Epidermal melanocyte (primary cell): ENCODE results near the gene CYTH1.

Experiments used
- DNase-seq: peaks from one replicate; pipeline ENCODE4 v3.0.0; 2011; ENCODE audit warnings: low spot score; ENCODE audit not compliant: insufficient read length

The CYTH1 gene

DNA sequence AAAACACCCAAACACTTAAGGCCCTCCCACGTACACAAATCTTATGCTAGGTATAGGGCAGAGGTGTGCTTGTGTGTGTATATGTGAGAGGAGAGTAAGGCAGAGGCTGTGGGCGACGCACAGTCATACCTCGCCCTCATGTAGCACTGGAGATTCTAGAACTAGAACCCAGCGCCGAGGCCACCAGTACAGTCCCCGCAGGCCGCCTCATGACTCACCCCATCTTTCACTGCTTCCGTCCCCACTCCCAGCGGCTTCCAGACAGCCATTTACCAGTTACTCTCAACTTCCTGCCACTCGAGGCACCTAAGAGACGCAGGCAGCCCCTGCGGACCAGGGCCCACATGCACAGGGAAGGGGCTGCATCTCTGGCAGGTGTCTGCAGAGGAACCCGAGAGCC is 23.2 kb upstream of the CYTH1 start:
- no peak for DNase-seq

DNA sequence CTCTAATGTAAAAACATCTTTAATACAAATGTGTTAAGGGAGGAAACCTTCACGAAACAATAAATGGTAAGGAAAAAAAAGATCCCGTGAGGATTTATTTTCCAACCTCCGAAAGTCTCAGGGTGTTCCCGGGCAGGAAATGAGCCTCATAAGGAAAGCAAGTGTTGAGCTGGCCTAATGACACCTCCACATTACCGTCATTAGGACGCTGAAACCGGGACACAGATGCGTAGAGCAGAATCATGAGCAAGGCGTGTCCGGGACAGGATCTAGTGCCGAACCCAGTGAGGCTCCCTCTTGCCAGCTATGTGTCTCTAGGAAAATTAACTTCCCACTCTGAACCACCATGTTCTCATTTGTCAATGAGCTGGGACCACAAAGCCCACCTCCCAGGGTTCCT is 22.7 kb upstream of the CYTH1 start:
- DNase-seq: no peak

DNA sequence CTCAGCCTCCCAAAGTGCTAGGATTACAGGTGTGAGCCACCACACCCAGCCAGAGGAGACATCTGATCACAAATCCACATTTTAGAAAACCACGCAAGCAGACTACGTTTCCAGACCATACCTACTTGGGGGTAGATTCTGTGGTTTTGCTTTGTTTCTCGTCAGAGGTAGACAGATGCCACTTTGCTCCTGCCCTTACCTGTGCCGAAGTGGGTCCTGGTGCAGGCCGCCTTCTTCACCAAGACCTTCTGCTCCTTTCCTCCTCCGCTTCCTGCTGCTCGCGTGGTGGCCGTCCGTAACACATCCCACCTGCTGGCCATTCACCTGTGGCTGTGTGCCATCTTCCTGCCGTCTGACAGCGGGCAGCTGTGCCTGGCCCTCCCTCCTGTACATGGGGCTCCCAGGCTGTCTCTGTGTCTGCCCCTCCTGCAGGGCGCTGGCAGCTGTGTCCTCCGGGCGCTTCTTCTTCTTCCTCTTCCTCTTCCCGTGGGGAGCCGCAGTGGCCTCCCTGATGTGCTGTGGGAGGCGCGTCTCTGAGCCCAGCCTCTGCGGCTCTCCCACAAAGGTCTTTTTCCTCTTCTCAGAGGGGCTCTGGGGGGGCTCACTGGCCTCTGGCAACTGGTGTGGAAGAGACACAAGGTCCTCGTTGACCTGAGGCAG is 21.2 kb upstream of the CYTH1 start:
- no peak for DNase-seq

DNA sequence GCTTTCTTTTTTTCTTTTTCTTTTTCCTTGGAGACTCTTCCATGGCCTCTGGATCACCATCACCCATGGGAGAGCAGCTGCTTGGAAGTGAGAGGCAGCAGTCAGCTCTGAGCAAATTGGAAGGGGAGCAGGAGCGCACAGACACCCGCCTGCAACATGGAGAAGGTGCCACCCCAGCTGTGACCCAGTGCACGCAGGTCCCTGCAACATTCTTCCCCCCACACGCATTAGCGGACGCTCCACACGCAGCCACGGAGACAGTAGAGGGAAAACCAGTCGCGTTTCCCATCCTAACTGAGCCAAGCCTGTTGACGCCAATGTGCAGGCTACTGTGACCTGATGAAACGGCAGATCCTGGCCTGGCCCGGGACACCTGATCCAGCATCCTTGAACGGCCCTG is 20.4 kb upstream of the CYTH1 start:
- no peak for DNase-seq

DNA sequence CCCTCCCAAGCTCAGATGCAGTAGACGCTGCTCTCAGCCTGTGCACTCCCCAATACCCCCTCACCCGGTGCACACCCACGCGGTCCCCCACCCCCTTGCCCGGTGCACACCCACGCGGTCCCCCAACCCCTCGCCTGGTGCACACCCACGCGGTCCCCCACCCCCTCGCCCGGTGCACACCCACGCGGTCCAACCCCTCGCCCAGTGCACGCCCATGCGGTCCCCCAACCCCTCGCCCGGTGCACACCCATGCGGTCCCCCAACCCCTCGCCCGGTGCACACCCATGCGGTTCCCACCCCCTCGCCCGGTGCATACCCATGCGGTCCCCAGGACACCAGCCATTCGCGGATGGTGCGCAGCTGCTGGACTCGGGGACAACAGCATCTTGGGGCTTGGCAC is 19.9 kb upstream of the CYTH1 start:
- DNase-seq: no peak

DNA sequence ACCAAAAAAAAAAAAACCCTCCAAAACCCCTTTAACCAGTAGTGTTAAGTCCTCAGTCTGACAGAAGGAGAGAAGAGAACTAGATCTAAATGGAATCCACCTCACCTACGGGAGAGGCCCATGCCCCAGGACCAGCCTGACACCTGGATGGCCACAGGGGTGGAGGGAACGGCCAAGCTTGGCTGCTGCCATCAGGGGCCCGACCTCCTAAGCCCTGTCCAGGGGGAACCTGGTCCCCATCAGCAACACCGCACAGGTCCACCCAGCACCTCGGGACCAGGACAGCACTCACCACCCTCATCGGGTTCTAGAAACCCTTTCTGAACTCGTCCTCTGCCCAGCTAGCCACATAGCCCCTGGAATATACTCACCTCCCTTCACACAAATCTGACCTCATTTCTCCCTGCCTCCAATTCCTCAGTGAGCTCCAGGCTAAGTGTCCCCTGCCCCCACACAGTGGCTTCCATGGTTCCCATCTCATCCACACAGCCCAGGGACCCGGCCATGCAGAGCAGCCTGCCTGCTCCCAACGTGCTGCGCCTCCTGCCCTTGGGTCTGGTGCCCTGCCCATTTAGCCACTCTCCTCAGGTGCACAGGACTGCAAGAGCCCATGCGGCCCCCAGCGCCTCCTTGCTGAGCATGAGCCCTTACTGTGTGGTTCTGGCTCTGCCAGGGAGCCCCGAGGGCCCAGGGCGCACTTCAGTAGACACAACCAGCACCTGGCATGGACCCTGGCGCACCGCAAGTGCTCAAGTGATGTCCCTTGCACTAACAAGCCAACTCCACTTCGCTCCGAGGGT is 18.3 kb upstream of the CYTH1 start:
- DNase-seq: no peak

DNA sequence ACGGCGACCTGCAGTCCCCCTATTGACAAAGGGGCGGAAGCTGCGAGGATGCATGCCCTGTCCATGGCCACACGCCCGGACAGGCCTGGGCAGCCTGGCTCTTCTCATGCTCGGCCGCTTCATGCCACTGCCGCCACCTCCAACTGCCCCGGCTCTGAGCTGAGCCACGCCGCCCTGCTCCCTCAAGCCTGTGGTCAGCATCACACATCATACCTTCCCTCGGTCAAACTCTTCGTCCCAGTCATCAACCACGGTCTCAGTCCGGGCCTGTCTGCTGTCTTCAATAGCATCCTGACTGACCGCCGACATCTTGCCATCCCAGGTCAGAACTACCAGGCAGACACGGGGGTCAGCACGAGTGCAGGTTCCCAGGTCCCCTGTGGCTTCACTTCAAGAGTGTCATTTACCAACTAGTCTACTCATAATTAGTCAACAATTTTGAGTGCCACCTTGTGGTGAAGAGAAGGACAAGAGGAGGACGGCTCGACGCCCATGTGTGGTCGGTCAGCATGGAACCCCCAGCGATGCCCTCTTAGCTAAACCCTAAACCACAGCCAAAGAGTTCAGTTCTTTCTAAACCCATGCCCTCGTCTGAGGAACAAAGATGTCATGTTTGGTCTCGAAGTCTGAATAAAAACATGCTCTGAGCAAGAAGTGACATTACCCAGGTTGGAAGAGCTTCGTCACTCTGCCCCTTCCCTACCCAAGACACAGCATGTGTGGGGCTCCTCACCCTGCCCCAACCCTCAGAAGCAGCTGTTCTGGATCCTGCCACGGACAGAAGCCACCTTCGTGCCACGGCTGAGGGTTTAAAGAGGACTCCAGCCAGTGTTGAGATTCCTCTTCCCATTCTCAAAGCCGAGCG is 16.9 kb upstream of the CYTH1 start:
- no peak for DNase-seq

DNA sequence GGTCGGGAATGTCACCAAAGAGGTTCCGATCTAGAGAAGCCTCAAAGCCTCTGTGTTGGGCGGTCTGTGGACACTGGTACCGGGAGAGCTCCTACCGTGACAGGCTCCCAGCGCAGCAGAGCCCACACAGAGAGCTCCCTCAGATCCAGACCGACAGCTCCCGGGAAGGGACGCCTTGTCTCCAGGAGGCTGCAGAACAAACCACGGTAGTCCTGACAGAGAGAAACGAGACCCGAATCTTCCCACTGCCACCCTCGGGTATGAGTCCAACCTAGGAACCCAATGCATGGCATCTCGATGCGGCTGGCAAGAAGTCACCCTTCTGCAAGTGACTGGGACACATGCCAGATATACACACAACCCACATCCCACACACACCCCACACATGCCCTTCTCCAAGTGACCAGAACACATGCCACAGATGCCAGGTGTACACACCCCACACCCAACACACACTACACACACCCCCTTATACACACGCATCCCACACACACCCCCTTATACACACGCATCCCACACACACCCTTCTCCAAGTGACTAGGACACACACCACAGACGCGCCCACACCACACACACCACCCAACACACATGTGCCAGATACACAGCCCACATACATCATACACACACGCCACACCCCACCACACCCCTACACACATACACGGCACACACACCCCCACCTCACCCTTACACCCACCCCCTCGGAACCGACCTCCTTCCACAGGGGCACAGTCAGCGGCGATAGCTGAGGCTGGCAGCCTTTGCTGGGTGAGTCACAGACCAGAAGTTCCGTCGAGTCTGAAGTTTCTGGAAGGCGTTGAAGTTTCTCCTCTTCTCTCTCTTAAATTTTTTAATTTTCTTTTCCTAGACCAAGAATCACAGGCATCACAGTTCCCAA is 15.9 kb upstream of the CYTH1 start:
- DNase-seq: no peak

DNA sequence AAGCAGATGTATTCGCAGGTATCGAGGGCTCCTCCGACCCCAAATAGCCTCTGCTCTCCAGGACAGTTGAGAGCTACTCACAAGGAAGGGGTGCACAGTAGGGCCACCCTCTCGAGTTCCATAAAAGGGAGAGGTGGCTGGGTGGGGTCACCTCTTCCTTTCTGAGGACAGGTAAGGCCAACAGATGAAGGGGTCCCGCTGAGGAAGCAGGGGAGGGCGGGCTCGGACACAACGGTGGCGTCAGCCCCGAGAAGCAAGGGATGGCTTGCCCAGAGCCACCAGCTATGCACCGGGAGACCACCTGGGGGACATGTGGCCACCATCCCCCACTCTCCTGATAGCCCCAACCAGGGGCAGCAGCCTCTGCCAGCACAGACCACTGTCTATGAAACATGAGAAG is 15.1 kb upstream of the CYTH1 start:
- DNase-seq: no peak

DNA sequence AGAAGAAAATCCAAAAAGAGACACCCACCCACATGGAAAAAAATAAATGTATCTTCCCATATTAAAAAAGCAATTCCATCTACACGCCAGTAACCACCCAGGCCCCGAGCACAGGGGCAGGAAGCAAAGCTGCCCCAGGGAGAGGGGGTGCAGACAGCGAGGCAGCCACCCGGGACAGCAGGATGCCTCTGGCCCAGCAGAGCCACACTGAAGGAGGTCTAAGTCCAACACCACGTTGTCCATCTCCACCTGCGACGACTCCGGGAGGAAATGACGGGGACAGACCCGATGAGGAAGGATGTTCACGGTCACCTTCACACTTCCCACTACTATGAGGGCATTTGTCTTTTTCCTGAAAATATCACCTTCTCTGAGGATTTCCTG is 14.4 kb upstream of the CYTH1 start:
- no peak for DNase-seq

DNA sequence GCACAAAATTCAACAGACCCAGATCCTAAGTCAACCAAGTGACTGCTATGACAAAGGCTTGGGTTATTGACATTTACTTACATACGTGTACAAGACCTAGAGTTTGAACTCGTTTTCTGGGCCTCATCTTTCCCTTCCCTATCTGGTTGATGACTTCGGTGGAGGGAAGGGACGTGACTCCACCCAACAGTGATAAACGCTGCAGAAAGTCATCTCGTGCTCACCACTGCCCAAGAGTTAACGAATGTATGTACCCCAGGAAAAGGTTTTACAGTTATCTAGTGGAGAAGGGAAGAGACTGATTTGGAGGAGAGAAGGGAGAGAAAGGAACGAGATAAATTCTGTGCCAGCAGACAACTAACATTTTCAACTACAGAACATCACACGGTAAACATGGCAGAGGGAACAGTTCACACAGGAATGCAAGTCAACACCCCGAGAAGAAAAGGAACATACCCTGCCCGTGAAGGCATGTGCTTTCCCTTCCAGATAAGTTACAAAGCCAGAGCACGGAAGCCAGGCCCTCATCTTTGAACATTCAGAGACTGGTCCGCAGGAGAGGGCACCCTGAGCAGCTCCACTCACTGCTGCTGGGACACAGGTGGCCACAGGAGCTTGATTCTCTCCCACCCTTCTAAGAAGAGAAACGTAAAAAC is 13.9 kb upstream of the CYTH1 start:
- DNase-seq: no peak

DNA sequence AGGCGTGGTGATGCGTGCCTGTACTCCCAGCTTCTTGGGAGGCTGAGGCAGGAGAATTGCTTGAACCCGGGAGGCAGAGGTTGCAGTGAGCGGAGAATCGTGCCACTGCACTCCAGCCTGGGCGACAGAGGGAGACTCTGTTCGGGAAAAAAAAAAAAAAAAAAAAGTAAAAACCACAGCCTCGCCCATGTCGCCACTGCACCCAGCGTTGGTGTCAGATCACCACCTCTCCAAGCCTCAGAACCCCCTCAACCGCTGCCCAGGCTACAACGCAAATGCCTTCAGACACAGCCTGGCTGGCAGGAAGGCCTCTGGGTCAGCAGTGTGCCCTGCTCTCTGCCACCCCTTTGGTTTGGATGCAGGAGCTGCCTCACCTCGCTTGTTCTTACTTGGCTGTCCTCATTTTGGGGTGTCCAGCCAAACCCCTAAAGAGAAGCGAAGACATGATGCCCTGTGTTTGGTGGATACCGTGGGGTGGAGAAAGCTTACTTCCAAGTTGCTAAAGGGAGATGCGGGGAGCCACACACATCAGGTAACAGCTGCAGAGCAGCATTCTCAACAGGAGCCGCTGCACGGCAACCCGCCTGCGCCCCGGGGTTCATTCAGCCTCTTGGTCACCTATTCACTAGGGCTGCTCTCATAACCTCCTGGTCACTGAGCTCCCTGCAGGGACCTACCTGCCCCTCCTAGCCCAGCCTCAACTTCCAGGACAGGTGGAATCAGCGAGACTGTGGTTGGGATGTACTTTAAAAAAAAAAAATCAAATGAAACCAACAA is 13.0 kb upstream of the CYTH1 start:
- DNase-seq: no peak

DNA sequence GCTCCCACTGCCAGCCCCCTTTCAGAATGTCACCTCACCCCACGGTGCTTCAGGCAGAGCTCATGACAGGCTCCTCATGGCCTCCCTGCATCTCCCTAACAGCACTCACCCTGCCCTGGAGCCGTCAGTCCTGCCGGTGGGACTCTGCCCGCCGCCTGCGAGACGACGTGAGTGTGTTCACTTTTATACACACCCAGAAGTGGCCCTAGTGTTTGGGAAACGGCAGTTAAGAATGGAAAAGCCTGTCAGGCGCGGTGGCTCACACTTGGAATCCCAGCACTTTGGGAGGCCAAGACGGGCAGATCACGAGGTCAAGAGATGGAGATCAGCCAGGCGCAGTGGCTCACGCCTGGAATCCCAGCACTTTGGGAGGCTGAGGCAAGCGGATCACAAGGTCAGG is 12.3 kb upstream of the CYTH1 start:
- DNase-seq: no peak

DNA sequence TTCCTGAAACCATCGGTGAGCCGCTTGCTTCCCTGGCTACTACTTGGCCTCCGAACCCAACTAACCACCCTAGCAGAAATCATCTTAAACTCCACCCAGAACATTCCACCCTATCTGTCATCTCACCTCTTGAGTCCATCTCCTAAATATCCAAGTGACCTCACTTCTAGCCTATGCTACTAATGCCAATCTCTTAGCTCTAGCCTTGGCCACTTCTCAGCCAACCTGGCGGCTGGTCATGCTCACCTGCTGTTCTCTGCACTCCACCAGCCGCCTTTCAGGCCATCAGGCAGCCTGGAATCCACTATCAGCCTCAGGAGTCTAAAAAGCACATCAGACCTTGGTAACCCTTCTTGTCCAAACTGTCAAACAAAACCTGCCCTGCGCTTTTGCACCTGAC is 11.9 kb upstream of the CYTH1 start:
- no peak for DNase-seq

DNA sequence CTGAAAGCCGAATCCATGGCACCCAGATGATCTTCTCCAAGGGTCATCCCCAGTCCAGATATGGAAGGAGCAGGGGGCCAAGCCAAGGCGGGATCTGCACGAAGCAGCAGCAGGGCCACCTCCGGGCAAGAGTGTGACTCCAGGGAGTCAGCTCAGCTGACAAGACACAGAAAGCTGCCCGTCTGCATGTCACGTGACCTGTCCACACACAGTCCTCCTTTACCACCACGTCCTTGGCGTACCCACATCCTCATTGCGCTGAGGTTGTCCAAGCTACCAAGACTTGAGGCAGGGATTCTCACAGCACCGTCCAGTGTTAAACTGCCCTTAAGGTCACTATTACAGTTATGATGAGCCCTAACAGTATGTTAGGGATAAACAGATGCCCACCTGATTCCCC is 11.3 kb upstream of the CYTH1 start:
- DNase-seq: no peak

DNA sequence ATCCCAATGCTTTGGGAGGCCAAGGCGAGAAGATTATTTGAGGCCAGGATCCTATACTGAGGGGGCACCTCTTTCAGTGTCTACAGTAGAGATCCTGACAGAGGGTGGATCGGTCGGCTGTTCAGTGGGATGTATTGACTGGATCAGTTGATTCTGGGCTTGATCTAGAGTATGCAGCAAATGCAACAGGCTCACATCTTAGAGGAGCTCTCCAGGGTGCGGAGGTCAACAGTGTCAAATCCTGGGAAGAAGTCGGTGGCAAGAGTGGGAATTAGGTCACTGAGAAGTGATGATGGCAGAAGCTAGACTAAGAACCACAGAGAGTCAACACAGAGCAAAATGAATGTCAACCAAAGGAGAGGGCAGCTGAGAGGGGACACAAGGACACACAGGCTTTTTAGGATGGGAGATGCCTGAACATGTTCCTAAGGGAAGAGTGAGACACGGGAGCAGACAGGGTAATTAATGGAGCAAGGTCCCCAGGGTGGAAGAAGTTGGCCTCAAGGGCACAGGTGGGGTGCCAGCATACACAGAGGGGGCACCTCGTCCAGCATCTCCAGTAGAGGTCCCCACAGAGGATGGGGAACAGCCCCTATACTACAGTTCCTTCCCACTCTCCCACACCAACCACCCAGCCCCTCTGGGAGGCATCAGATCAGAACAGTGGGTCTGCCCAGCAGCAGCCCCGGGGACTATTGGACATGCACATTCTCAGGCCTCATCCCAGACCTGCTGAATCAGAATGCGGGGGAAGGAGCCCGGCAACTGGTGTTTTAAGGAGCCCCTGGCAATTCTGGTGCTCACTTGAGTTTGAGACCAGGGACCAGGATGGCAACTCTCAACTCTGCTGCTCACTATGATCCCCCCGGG is 10.0 kb upstream of the CYTH1 start:
- DNase-seq: no peak

DNA sequence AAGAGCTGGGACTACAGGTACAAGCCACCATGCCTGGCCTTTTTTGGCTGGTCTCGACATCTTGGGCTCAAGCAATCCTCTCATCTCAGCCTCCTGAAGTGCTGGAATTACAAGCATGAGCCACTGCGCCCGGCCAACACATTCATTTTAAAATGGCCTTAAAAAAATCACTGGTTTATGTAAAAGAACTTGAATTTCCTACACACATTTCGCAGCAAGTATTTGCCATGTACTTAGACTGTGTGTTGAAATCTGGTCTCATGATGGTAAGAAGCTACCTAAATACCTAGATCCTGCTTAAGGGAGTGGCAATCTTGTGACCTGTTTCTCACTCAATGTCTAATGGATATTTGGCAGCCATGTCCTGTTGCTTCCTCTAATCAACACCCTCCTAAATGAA is 8.5 kb upstream of the CYTH1 start:
- DNase-seq: no peak

DNA sequence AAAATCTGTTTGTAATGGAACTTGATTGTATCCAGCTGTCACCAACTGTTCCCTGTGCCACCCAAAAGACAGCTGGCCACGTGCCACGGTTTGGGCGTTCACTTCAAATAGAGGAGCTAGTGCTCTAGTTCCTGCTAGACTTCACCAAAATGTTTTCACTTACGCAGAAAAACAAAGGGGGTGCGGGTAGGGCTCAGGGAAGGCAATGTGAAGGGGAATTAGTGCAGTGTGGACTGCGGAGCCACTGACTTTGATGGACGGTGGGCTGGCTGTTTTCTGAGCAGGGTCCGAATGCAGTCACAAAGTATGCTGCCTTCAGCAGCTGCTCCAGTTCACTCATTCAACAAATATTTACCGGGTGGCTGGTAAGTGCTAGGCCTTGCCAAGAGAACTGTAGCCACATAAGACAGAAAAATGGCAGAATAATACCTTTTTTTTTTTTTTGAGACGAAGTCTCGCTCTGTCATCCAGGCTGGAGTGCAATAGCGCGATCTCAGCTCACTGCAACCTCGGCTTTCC is 7.6 kb upstream of the CYTH1 start:
- DNase-seq: no peak

DNA sequence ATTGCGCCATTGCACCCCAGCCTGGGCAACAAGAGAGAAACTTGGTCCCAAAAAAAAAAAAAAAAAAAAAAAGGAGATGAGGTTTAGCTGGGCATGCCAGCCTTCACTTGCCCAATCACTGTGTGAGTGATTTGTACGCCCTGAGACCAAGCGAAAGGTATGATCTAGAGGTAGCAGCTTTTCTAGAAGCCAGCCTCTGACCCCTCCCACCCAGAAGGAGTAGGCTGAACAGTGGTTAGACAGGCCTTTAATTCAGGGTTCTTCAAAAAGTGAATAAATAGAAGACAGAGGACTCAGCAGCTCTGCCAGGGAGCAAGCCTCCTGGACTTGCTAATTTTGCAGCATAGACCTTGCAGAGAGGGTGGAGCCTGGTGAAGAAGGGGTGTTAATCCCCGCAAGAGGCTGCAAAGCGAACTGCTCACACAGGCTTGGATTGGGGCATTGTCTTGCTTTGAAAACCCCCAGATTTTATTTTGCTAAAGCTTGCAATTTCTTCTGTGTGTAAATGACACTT is 7.1 kb upstream of the CYTH1 start:
- DNase-seq: no peak
